GM12892 (cell line): ENCODE data around the gene CHSY1.

Experiments
- DNase-seq: peaks from one replicate; pipeline ENCODE4 v3.0.0; 2011; ENCODE audit not compliant: insufficient read length
- FAIRE-seq: peaks from 2 replicates; lab custom pipeline; 2011; peaks lifted over from hg19 to GRCh38; lab: Jason Lieb, UNC
- POLR2A ChIP-seq: IDR thresholded peaks from 2 replicates; pipeline ENCODE4 v1.6.1; 2011; ENCODE audit warnings: low read depth, low read length, control low read depth
- POLR2AphosphoS5 ChIP-seq: IDR thresholded peaks from 2 replicates; pipeline ENCODE4 v1.6.1; 2011; ENCODE audit warnings: low read depth, low read length, control low read depth
- TAF1 ChIP-seq: IDR thresholded peaks from 2 replicates; pipeline ENCODE4 v1.6.1; 2011; ENCODE audit warnings: low read depth, mild to moderate bottlenecking, control low read depth, low read length, borderline replicate concordance

CHSY1 gene

GRCh38 chr15:101200181-101200580 lies 51.7 kb downstream of the CHSY1 start:
- DNase-seq (no peak), FAIRE-seq (no peak)
- no peak for TF ChIP-seq POLR2AphosphoS5
- TF ChIP-seq TAF1, result no peak
- TF ChIP-seq POLR2A, result no peak

- FAIRE-seq (peak; percentile 76), DNase-seq (no peak)
- no peak for TF ChIP-seq TAF1
- no peak; the same call in 1 of the 2 replicates for TF ChIP-seq POLR2A
- no peak for TF ChIP-seq POLR2AphosphoS5
Observed at GRCh38 chr15:101198800-101199199, 53.0 kb downstream of the CHSY1 start.

- no peak for FAIRE-seq
- no peak for DNase-seq
Observed at GRCh38 chr15:101198031-101198575, 53.7 kb downstream of the CHSY1 start.

DNA sequence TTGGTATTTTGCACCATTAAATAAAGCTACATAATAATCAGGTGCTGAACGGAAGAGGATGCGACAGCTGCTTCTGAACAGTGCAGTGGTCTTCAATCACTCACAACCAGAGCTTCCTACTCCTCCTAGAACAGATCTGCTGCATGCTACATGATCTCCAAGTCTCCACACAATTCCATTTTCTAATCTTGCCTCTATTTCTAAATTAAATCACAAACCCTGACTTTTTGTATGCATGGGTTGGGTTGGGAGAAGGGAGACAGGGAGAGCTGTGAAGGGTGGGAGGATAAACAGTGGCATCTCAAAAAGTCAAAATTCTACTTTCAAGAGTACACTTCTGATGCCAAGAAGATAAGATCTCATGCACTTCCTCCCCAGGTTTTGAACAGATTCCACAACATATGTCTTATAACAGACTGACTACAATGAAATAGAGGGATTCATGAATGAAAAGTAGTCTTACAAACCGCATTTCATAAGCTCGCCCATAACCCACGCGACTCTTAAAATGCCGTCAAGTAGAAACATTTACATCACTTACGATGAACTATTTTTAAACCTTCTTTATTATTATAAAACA lies 57.2 kb downstream of the CHSY1 start:
- TF ChIP-seq POLR2A (no peak), POLR2AphosphoS5 (no peak), TAF1 (no peak)
- DNase-seq, result no peak
- no peak for FAIRE-seq

More at GRCh38 chr15:101198031-101198575, 53.7 kb downstream of the CHSY1 start:
- TF ChIP-seq POLR2AphosphoS5 (no peak), TAF1 (no peak), POLR2A (no peak)

DNA sequence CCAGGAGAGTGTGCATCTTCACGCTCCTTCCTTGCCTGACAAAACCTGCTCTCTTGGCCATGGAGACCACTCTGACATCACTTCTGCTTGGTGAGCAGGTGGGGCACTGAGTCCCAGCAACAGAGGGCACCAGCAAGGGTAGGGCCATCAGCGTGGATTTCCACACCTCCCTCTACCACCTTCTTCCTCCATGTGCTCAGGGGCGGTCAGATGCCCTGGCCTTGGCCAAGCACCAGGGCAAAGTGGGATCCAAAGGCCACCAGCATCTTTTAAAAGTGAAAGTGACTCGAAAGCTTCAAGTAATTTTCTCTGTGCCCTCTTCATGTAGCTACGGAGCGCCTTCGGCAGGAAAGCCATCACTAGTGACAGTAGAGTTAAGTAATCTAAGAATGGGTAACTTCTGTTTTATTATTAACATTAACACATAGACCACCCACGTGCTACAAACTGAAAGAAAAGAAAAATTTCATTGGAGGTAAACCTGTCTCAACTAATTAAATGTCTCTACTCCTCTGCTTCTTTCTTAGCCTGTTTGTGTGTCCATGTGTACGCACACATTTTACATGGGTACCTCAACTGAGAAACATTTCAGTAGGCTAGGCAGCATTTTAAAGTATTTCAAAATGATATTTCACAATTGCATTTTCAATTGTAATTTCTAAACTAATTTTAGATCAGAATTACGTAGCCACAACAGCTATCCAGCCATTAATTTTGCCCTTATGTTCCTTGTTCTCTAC lies 57.9 kb downstream of the CHSY1 start:
- no peak for FAIRE-seq
- DNase-seq, result no peak
- TF ChIP-seq POLR2AphosphoS5 (no peak), TAF1 (no peak), POLR2A (no peak)

- FAIRE-seq, result no peak
Observed at GRCh38 chr15:101193120-101193644, 58.7 kb downstream of the CHSY1 start.

GRCh38 chr15:101192081-101192480 lies 59.8 kb downstream of the CHSY1 start:
- no peak for TF ChIP-seq POLR2AphosphoS5
- TF ChIP-seq TAF1, result no peak
- no peak for TF ChIP-seq POLR2A
- no peak for DNase-seq
- FAIRE-seq, result no peak

More at GRCh38 chr15:101193120-101193644, 58.7 kb downstream of the CHSY1 start:
- no peak for TF ChIP-seq POLR2AphosphoS5
- no peak for TF ChIP-seq POLR2A
- TF ChIP-seq TAF1, result no peak
- no peak for DNase-seq

DNA sequence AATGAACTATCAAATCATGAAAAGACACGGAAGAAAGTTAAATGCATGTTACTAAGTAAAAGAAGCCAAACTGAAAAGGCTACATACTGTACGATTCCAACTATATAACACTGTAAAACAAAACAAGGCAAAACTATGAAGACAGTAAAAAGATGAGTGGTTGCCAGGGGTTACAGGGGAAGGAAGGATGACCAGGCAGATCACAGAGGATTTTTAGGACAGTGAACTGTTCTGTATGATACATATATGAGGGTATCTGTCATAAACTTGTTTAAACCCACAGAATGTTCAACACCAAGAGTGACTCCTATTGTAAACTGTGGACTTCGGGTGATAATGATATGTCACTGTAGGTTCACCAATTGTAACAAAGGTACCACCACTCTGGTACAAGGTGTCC lies 60.6 kb downstream of the CHSY1 start:
- TF ChIP-seq POLR2A (no peak), POLR2AphosphoS5 (no peak), TAF1 (no peak)
- FAIRE-seq (no peak), DNase-seq (no peak)

GRCh38 chr15:101190092-101190595 lies 61.7 kb downstream of the CHSY1 start:
- DNase-seq, result no peak
- TF ChIP-seq POLR2A (no peak), TAF1 (no peak), POLR2AphosphoS5 (no peak)
- FAIRE-seq, result no peak

GRCh38 chr15:101189409-101190091 lies 62.3 kb downstream of the CHSY1 start:
- no peak for DNase-seq
- no peak for FAIRE-seq
- no peak for TF ChIP-seq POLR2AphosphoS5
- no peak for TF ChIP-seq POLR2A
- TF ChIP-seq TAF1, result no peak
